NB4 (cell line): ENCODE results near the gene ZNF154.

Source experiments
- MYC ChIP-seq: IDR thresholded peaks from 2 replicates; pipeline ENCODE4 v1.6.1; 2011; ENCODE audit warnings: low read depth, low read length
- POLR2A ChIP-seq: IDR thresholded peaks from 2 replicates; pipeline ENCODE4 v1.6.1; 2011; ENCODE audit warnings: mild to moderate bottlenecking; ENCODE audit not compliant: insufficient read length; ENCODE audit errors: extremely low read depth
- TF ChIP-seq, protein P1 (sequence below): IDR thresholded peaks from one replicate; pipeline ENCODE4 v1.5.1; 2012; ENCODE audit warnings: low read depth, low read length
- TF ChIP-seq, protein P2 (sequence below): IDR thresholded peaks from 2 replicates; pipeline ENCODE4 v1.6.1; 2011; ENCODE audit warnings: low read depth, low read length

DNA sequence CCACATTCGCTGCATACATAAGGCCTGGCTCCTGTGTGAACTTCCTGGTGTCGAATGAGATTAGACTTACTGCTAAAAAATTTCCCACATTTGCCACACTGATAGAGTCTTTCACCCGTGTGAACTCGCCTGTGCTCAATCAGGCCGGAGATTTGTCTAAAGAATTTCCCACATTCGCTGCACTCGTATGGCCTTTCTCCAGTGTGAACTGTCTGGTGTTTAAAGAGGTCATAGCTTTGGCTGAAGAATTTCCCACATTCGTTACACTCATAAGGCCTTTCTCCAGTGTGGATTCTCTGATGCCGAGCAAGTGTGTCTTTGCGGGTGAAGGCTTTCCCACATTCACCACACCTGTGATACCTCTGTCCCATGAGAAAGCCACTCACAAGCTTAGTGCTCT lies 11.9 kb upstream of the ZNF154 start:
- TF ChIP-seq, protein P1, sequence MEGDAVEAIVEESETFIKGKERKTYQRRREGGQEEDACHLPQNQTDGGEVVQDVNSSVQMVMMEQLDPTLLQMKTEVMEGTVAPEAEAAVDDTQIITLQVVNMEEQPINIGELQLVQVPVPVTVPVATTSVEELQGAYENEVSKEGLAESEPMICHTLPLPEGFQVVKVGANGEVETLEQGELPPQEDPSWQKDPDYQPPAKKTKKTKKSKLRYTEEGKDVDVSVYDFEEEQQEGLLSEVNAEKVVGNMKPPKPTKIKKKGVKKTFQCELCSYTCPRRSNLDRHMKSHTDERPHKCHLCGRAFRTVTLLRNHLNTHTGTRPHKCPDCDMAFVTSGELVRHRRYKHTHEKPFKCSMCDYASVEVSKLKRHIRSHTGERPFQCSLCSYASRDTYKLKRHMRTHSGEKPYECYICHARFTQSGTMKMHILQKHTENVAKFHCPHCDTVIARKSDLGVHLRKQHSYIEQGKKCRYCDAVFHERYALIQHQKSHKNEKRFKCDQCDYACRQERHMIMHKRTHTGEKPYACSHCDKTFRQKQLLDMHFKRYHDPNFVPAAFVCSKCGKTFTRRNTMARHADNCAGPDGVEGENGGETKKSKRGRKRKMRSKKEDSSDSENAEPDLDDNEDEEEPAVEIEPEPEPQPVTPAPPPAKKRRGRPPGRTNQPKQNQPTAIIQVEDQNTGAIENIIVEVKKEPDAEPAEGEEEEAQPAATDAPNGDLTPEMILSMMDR = no peak
- TF ChIP-seq POLR2A (no peak), MYC (no peak)
- TF ChIP-seq, protein P2, sequence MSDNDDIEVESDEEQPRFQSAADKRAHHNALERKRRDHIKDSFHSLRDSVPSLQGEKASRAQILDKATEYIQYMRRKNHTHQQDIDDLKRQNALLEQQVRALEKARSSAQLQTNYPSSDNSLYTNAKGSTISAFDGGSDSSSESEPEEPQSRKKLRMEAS = no peak
